Ovary (tissue), 3 donors: ENCODE data around the gene TEX2.

ENCODE experiments used
- CTCF ChIP-seq, 3 donors: fragments of 450-650 bp in 2 of 3; fragments of 200-600 bp in 1 of 3; IDR thresholded peaks; one replicate each; pipeline versions ENCODE4 v1.5.1 to v1.8.0; 2016 to 2022; ENCODE audit warnings: antibody characterized with exemption in 3 of 3, mild to moderate bottlenecking in 1 of 3
- EP300 ChIP-seq: sonication (generic); formaldehyde crosslinking; IDR thresholded peaks from one replicate; pipeline ENCODE4 v1.6.1; 2017; ENCODE audit warnings: antibody characterized with exemption
- POLR2A ChIP-seq: fragments of 450-650 bp; IDR thresholded peaks from one replicate; pipeline ENCODE4 v1.6.1; 2017; ENCODE audit warnings: antibody characterized with exemption, mild to moderate bottlenecking, moderate library complexity
- donor health status: DM: no; HTN: no; CAD: no.

- TF ChIP-seq CTCF (IDR thresholded peaks at IDR 0.05) (no peak), POLR2A (no peak), EP300 (no peak)
Measured at GRCh38 chr17:64229815-64230728, 33.0 kb downstream of the TEX2 start.
